Right atrium auricular region (tissue), 2 donors: Measurements from ENCODE around the gene CCL21. TPM values are rescaled to one million over a fixed set of nuclear protein-coding genes. Genes with fewer than 3 reads are reported as not detected.

Source experiments
- DNase-seq: peaks from one replicate; pipeline ENCODE4 v3.0.0-alpha.2; 2019; ENCODE audit warnings: low spot score
- H3K27ac ChIP-seq, 2 donors: fragments of 200-600 bp; sonication (generic); 1 replicate in 1 of 2; 2 replicates in 1 of 2; pipeline ENCODE4 v1.5.1; 2016 to 2019
- H3K27me3 ChIP-seq, 2 donors: fragments of 200-600 bp; sonication (generic); one replicate each; pipeline versions ENCODE4 v1.5.1 to v1.6.0; 2017 to 2019
- H3K36me3 ChIP-seq: fragments of 200-600 bp; sonication (generic); one replicate; pipeline ENCODE4 v1.5.1; 2016
- H3K4me1 ChIP-seq, 2 donors: fragments of 200-600 bp; sonication (generic); one replicate each; pipeline versions ENCODE4 v1.5.1 to v1.6.0; 2017 to 2019
- H3K4me3 ChIP-seq, 2 donors: fragments of 200-600 bp; sonication (generic); 1 replicate in 1 of 2; 2 replicates in 1 of 2; pipeline ENCODE4 v1.5.1; 2017 to 2019; ENCODE audit warnings: mild to moderate bottlenecking in 1 of 2, moderate library complexity in 1 of 2
- H3K9me3 ChIP-seq, 2 donors: fragments of 200-600 bp; sonication (generic); one replicate each; pipeline ENCODE4 v1.5.1; 2019
- total RNA-seq, 2 donors: library from RNA; depleted of rRNA; stranded (reverse); fragments of >200 nt; gene quantifications; one replicate each; pipeline ENCODE4 v1.1.0, GENCODE V29; 2016
- TF ChIP-seq, protein P1 (sequence below), 2 donors: fragments of 200-600 bp; sonication (generic); IDR thresholded peaks; one replicate each; pipeline ENCODE4 v1.5.1; 2019; ENCODE audit warnings: antibody characterized with exemption in 2 of 2

Gene CCL21
- total RNA-seq, 2 donors from 2014 or later: 2.9 to 26.5 TPM

DNA sequence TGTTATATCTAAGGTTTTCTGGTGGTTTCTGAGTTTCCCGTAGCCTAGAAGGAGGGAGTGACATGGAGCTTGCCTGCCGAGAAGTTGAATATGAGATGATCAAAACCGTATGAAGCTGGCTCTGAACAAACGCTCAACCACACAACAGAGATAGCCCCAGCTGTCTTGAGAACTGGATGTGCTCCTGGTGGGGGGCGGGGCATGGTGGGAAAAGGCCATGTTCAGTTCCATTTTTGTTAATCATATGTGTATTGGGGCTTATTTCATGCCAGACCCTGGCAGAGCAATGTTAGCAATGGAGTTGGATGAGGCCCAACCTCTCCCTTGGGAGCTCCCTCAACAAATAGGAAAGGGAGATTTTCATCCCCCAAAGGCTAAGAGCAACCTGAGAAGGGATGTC lies 23.7 kb downstream of the CCL21 start:
- H3K36me3 ChIP-seq: no peaks in the 10 kb centered on the region
- H3K27me3 ChIP-seq: no peaks in the 10 kb centered on the region
- no peaks in the 10 kb centered on the region for H3K4me1 ChIP-seq
- no peaks in the 10 kb centered on the region for H3K9me3 ChIP-seq
- H3K4me3 ChIP-seq: no peak overlapping the region
- H3K27ac ChIP-seq: no peak overlapping the region
- no peak for DNase-seq
- TF ChIP-seq, protein P1, sequence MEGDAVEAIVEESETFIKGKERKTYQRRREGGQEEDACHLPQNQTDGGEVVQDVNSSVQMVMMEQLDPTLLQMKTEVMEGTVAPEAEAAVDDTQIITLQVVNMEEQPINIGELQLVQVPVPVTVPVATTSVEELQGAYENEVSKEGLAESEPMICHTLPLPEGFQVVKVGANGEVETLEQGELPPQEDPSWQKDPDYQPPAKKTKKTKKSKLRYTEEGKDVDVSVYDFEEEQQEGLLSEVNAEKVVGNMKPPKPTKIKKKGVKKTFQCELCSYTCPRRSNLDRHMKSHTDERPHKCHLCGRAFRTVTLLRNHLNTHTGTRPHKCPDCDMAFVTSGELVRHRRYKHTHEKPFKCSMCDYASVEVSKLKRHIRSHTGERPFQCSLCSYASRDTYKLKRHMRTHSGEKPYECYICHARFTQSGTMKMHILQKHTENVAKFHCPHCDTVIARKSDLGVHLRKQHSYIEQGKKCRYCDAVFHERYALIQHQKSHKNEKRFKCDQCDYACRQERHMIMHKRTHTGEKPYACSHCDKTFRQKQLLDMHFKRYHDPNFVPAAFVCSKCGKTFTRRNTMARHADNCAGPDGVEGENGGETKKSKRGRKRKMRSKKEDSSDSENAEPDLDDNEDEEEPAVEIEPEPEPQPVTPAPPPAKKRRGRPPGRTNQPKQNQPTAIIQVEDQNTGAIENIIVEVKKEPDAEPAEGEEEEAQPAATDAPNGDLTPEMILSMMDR (IDR thresholded peaks at IDR 0.05): no peak

DNA sequence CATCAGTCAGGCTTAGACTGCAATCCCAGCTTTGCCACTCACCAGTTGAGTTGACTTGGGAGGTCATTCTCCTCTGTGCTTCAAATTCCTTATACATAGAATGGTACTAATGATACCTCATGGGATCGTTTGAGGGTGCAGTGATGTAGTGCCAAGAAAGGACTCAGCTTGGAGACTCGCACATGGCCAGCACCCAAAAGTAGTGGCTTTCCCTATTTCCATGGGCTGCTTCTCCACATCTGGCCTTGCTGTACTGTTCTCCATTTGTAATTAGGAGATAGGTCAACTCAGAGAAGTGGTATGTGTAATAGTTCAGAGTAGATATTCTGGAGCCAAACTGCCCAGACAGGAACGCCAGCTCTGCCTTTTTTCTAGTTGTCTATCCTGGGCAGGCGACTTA lies 24.3 kb downstream of the CCL21 start:
- no peak overlapping the region for H3K4me3 ChIP-seq
- H3K27ac ChIP-seq: no peak overlapping the region
- no peaks in the 10 kb centered on the region for H3K9me3 ChIP-seq
- TF ChIP-seq, protein P1 (IDR thresholded peaks at IDR 0.05): no peak
- DNase-seq: no peak
- no peaks in the 10 kb centered on the region for H3K36me3 ChIP-seq
- no peaks in the 10 kb centered on the region for H3K27me3 ChIP-seq
- H3K4me1 ChIP-seq: no peaks in the 10 kb centered on the region

DNA sequence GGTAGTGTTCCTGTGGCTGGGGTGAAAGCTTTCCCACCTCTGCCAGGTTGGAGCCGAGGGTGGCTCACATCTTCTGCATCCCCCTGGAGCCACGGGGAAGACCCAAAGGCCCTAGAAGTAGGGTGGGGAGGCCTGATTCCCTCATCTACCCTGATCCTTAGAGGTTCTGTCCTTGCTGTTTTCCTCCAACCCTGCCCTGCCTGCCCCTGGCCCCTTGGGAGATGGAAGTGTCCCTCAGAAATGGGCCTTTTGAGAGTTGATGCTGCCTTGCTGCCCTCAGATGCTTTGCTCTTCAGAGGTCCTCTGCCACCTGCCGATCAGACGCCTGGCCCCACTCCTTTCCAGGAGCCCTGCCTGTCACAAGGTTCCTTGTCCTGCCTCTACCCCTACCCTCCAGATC lies 25.1 kb downstream of the CCL21 start:
- H3K27ac ChIP-seq: no peak overlapping the region
- H3K9me3 ChIP-seq: no peaks in the 10 kb centered on the region
- DNase-seq: no peak
- H3K27me3 ChIP-seq: no peaks in the 10 kb centered on the region
- no peaks in the 10 kb centered on the region for H3K4me1 ChIP-seq
- H3K4me3 ChIP-seq: no peak overlapping the region
- TF ChIP-seq, protein P1 (IDR thresholded peaks at IDR 0.05): no peak
- H3K36me3 ChIP-seq: no peaks in the 10 kb centered on the region

DNA sequence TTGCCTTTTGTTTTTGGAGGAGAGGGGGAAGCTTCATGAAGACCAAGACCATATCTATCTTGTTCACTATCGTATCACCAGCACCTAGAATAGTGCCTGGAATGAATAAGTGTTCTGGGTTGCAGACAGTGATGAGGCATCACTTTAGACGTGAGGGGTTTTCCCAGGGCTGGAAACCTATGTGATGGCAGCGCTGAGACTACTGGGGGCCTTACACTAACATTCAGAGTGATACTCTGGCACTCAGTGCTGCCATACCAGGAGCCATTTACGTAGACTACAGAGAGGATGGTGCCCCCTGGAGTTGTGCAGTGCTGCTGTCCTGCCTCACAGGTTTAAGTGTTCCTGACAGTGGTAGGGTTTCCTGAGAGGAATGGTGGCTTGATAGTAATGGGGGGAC lies 25.8 kb downstream of the CCL21 start:
- no peaks in the 10 kb centered on the region for H3K9me3 ChIP-seq
- H3K27me3 ChIP-seq: no peaks in the 10 kb centered on the region
- no peak for DNase-seq
- H3K4me3 ChIP-seq: no peak overlapping the region
- H3K36me3 ChIP-seq: no peaks in the 10 kb centered on the region
- TF ChIP-seq, protein P1 (IDR thresholded peaks at IDR 0.05): no peak
- no peaks in the 10 kb centered on the region for H3K4me1 ChIP-seq
- no peak overlapping the region for H3K27ac ChIP-seq

DNA sequence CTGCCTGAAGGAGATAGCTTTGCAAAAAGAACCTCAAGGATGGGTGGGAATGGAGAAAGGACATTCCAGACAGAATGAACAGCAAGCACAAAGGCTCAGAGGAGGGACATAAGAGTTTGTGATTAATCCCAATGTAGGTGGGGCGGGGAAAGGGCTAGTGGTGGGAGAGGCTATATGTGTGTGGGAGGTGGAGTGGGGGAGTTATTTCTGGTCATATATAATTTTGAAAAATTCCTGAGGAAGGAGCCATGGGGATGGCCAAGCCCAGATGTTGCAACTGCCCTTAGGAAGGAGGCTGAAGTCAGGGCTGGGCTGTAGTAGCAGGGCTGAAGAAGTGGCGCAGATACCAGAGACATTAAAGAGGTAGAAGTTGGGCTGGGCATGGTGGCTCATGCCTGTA lies 34.1 kb downstream of the CCL21 start:
- Histone ChIP-seq H3K4me3 (no peak overlapping the region), H3K27me3 (no peaks in the 10 kb centered on the region), H3K9me3 (no peaks in the 10 kb centered on the region), H3K27ac (no peak overlapping the region), H3K4me1 (no peaks in the 10 kb centered on the region), H3K36me3 (no peaks in the 10 kb centered on the region)
- TF ChIP-seq, protein P1 (IDR thresholded peaks at IDR 0.05): no peak
- no peak for DNase-seq

DNA sequence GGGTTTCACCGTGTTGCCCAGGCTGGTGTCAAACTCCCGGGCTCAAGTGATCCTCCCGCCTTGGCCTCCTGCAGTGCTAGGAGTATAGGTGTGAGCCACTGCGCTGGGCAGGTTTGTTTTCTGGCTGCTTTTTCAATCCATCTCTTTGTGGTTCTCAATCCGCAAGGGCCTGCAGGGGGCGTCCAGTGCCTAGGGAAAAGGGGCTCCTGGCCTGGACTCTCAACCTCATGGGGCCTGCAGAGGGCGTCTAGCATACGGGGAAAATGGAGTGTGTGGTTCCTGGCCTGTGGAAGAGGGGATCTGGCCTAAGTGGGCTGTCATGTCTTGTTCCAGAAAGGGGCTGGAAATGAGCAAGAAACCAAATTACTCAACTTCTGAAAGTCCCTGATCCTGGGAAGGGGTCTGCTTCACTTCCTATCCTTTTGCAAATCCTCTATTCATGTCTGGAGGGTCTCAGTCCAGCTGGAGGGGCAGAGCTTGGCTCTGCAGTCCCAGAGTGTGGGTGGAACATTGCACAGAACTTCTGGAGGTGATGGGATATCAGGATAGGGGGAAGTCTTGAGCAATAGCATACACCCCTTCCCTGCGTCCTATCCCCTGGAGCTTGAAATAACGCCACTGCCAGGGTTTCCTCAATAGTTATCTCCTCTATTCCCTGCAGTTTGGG lies 34.8 kb downstream of the CCL21 start:
- no peaks in the 10 kb centered on the region for H3K27me3 ChIP-seq
- no peaks in the 10 kb centered on the region for H3K36me3 ChIP-seq
- H3K9me3 ChIP-seq: no peaks in the 10 kb centered on the region
- H3K27ac ChIP-seq: no peak overlapping the region
- TF ChIP-seq, protein P1 (IDR thresholded peaks at IDR 0.05): peak in 1 of 2 donors; percentile 61
- H3K4me1 ChIP-seq: no peaks in the 10 kb centered on the region
- no peak overlapping the region for H3K4me3 ChIP-seq
- no peak for DNase-seq
